Testis (tissue), 2 donors: ENCODE data around the gene KRT7.

Experiments used
- CTCF ChIP-seq, 3 experiments: fragments of 450-650 bp in 2 of 3; fragments of 200-600 bp in 1 of 3; sonication (generic) in 1 of 3; IDR thresholded peaks; one replicate each; pipeline ENCODE4 v1.5.1; 2016 to 2019; ENCODE audit warnings: antibody characterized with exemption in 3 of 3, mild to moderate bottlenecking in 2 of 3, moderate library complexity in 1 of 3
- POLR2A ChIP-seq: fragments of 450-650 bp; IDR thresholded peaks from one replicate; pipeline ENCODE4 v1.6.1; 2017; ENCODE audit warnings: antibody characterized with exemption, mild to moderate bottlenecking, moderate library complexity

- TF ChIP-seq CTCF (IDR thresholded peaks at IDR 0.05), result no peak
- TF ChIP-seq POLR2A, result no peak
These were observed 48.2 kb upstream of the KRT7 start for GRCh38 chr12:52184813-52185212.
